Liver (tissue), 9 donors: Measurements from ENCODE around the gene CMIP. TPM values are rescaled to one million over a fixed set of nuclear protein-coding genes. Genes with fewer than 3 reads are reported as not detected.
"Not testable (repeated sequence)": the region's sequence is repeated elsewhere in the genome, so short reads cannot be mapped to it uniquely, and the experiment has no call there.

Experiments
- DNase-seq: peaks from one replicate; pipeline ENCODE4 v3.0.0-alpha.2; 2017; ENCODE audit warnings: low spot score
- H3K27ac ChIP-seq, 2 donors: one replicate each; pipeline ENCODE4 v1.7.0; 2013; ENCODE audit warnings: inconsistent platforms in 2 of 2, low read length in 2 of 2, control low read depth in 1 of 2, low read depth in 1 of 2, mild to moderate bottlenecking in 1 of 2
- H3K27me3 ChIP-seq, 4 donors: one replicate each; pipeline versions ENCODE4 v1.6.1 to v1.7.0; 2013; ENCODE audit warnings: low read length in 3 of 4, inconsistent platforms in 1 of 4, mild to moderate bottlenecking in 1 of 4, moderate library complexity in 1 of 4; ENCODE audit not compliant: control insufficient read depth in 4 of 4, insufficient read depth in 4 of 4
- H3K36me3 ChIP-seq, 4 donors: one replicate each; pipeline versions ENCODE4 v1.6.1 to v1.7.0; 2013; ENCODE audit warnings: low read length in 3 of 4, mild to moderate bottlenecking in 3 of 4, low read depth in 1 of 4, moderate library complexity in 1 of 4; ENCODE audit not compliant: control insufficient read depth in 4 of 4, insufficient read depth in 3 of 4
- H3K4me1 ChIP-seq, 4 donors: one replicate each; pipeline versions ENCODE4 v1.6.1 to v1.7.0; 2013; ENCODE audit warnings: low read length in 3 of 4, mild to moderate bottlenecking in 3 of 4, moderate library complexity in 1 of 4; ENCODE audit not compliant: control insufficient read depth in 4 of 4, insufficient read depth in 4 of 4
- H3K4me3 ChIP-seq, 3 donors: one replicate each; pipeline versions ENCODE4 v1.6.1 to v1.7.0; 2013; ENCODE audit warnings: low read length in 3 of 3, control low read depth in 1 of 3, low read depth in 1 of 3, mild to moderate bottlenecking in 1 of 3
- H3K9ac ChIP-seq, 2 donors: one replicate each; pipeline ENCODE4 v1.7.0; 2013; ENCODE audit warnings: low read length in 2 of 2, mild to moderate bottlenecking in 2 of 2, moderate library complexity in 2 of 2, control low read depth in 1 of 2, low read depth in 1 of 2
- H3K9me3 ChIP-seq, 4 donors: one replicate each; pipeline versions ENCODE4 v1.6.1 to v1.7.0; 2013; ENCODE audit warnings: low read length in 3 of 4; ENCODE audit not compliant: control insufficient read depth in 4 of 4
- EGR1 ChIP-seq, 2 donors: IDR thresholded peaks; 2 replicates each; pipeline ENCODE4 v1.6.1; 2016 to 2018; ENCODE audit warnings: antibody characterized with exemption in 2 of 2, low read depth in 2 of 2
- FOXA1 ChIP-seq: IDR thresholded peaks from 2 replicates; pipeline ENCODE4 v1.6.1; 2016; ENCODE audit warnings: antibody characterized with exemption
- FOXA2 ChIP-seq: IDR thresholded peaks from 2 replicates; pipeline ENCODE4 v1.6.1; 2016; ENCODE audit warnings: antibody characterized with exemption
- GABPA ChIP-seq, 2 donors: IDR thresholded peaks in 1 of 2; conservative IDR thresholded peaks in 1 of 2; 2 replicates each; pipeline ENCODE4 v1.6.1; 2016; ENCODE audit warnings: antibody characterized with exemption in 2 of 2, mild to moderate bottlenecking in 1 of 2, moderate library complexity in 1 of 2
- HNF4G ChIP-seq: IDR thresholded peaks from 2 replicates; pipeline ENCODE4 v1.6.1; 2016; ENCODE audit warnings: antibody characterized with exemption
- JUND ChIP-seq, 2 donors: IDR thresholded peaks; 2 replicates each; pipeline ENCODE4 v1.6.1; 2016; ENCODE audit warnings: antibody characterized with exemption in 2 of 2
- NR2F2 ChIP-seq: IDR thresholded peaks from 2 replicates; pipeline ENCODE4 v1.6.1; 2016; ENCODE audit warnings: antibody characterized with exemption
- RAD21 ChIP-seq, 2 donors: IDR thresholded peaks; 2 replicates each; pipeline ENCODE4 v1.6.1; 2016; ENCODE audit warnings: antibody characterized with exemption in 2 of 2, mild to moderate bottlenecking in 2 of 2
- SP1 ChIP-seq: IDR thresholded peaks from 2 replicates; pipeline ENCODE4 v1.6.1; 2018; ENCODE audit warnings: antibody characterized with exemption, mild to moderate bottlenecking
- TAF1 ChIP-seq: conservative IDR thresholded peaks from 2 replicates; pipeline ENCODE4 v1.6.1; 2016; ENCODE audit warnings: antibody characterized with exemption, mild to moderate bottlenecking
- YY1 ChIP-seq: IDR thresholded peaks from 2 replicates; pipeline ENCODE4 v1.6.1; 2016; ENCODE audit warnings: antibody characterized with exemption, mild to moderate bottlenecking
- WGBS: extraction: QIAGEN DNeasy Blood & Tissue Kit; methylation state at CpG from one replicate; pipeline ENCODE4 v1.1.7; 2013; 5-methylcytosine and 5-hydroxymethylcytosine counted together
- polyA plus RNA-seq, 2 donors: library from polyadenylated mRNA; stranded (reverse) in 1 of 2; unstranded in 1 of 2; fragments of 200-250 nt in 1 of 2; fragments of >200 nt in 1 of 2; fragmentation: Nextera tagmentation in 1 of 2; extraction: Ambion mirVana in 1 of 2; gene quantifications; one replicate each; pipeline versions ENCODE4 v1.2.1 to v1.2.3, GENCODE V29; 2013 to 2015
- total RNA-seq, 2 donors: library from RNA; depleted of rRNA; stranded (reverse); fragments of >200 nt; gene quantifications; one replicate each; pipeline ENCODE4 v1.2.3, GENCODE V29; 2014
- TF ChIP-seq, protein P1 (sequence below): fragments of 150-350 bp; IDR thresholded peaks from 2 replicates; pipeline ENCODE4 v1.5.1; 2017; ENCODE audit warnings: improper control_type of control experiment, low read depth, low read length; ENCODE audit not compliant: missing input control
- TF ChIP-seq, protein P2 (sequence below): IDR thresholded peaks from 2 replicates; pipeline ENCODE4 v1.6.1; 2016; ENCODE audit warnings: antibody characterized with exemption
- TF ChIP-seq, protein P3 (sequence below): IDR thresholded peaks from 2 replicates; pipeline ENCODE4 v1.6.1; 2016; ENCODE audit warnings: antibody characterized with exemption
- TF ChIP-seq, protein P4 (sequence below): IDR thresholded peaks from 2 replicates; pipeline ENCODE4 v1.6.1; 2016; ENCODE audit warnings: antibody characterized with exemption, mild to moderate bottlenecking
- TF ChIP-seq, protein P5 (sequence below): IDR thresholded peaks from 2 replicates; pipeline ENCODE4 v1.6.1; 2016; ENCODE audit warnings: antibody characterized with exemption
- donor health status: healthy.
- donor health status: healthy.
- donor health status: healthy.
- donor health status: healthy.
- donor health status: healthy.

The CMIP gene
- total and polyA plus RNA-seq, 4 donors: 1.7 to 15.6 (median 10.1) TPM

DNA sequence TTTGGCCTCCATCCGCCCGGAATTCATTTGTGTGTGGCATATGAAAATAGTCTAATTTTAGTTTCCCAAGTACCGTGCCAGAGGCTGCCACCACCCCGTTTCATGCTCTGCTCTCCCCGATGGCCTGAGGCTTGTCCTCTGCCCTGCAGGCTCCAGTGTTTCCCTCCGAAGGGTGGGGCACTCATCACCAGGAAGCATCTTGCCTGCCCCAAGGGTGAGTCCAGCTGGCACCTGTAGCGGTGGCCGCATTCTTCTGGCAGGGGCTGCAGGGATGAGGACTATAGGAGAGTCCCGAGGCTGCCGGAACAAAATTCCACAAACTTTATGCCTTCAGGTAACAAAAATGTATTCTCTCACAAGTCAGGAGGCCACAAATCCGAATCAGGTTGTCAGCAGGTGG is 23.1 kb upstream of the CMIP start (continued):
- TF ChIP-seq SP1 (no peak), YY1 (no peak)

DNA sequence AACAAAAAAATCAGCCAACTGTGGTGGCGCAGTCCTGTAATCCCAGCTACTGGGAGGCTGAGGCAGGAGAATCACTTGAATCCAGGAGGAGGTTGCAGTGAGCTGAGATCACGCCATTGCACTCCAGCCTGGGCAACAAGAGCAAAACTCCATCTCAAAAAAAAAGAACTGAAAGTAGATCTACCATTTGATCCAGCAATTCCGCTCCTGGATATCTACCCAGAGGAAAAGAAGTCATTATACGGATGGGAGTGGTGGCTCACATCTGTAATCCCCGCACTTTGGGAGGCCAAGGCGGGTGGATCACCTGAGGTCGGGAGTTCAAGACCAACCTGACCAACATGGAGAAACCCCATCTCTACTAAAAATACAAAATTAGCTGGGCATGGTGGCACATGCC is 22.5 kb upstream of the CMIP start:
- 97% methylated on average over 7 of the region's 7 CpGs for WGBS
- not testable (repeated sequence) for H3K27ac ChIP-seq

DNA sequence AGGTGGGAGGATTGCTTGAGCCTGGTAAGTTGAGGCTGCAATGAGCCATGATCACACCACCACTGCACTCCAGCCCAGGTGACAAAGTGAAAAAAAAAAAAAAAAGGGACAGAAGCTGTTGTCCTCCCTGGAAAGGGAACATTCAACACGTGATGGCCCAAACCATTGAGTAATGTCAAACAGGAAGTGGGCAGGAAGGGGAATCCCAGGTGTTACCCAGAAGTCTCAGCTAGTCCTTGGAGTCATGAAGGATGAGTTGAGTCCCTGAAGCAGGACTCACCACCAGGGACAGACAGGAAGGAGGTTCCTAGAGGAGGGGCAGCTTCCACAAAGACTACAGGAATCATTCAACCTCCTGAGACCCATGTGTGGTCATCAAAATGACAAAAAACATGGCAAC is 19.8 kb upstream of the CMIP start:
- H3K9me3 ChIP-seq: no peaks in the 10 kb centered on the region
- no peak overlapping the region for H3K27ac ChIP-seq
- 5% methylated on average over 1 of the region's 1 CpG for WGBS
- no peak for TF ChIP-seq RAD21 (IDR thresholded peaks at IDR 0.05)
- no peak for DNase-seq
- H3K4me1 ChIP-seq: peaks cover 3 to 5% (median 4%) of the 10 kb centered on the region in 4 donors
- no peaks in the 10 kb centered on the region for H3K27me3 ChIP-seq
- no peaks in the 10 kb centered on the region for H3K36me3 ChIP-seq
- H3K9ac ChIP-seq: no peak overlapping the region
- no peak overlapping the region for H3K4me3 ChIP-seq

More for the DNA sequence above, 22.5 kb upstream of the CMIP start:
- not testable (repeated sequence) for DNase-seq, H3K4me3 ChIP-seq, H3K27me3 ChIP-seq, H3K9me3 ChIP-seq, H3K4me1 ChIP-seq, H3K9ac ChIP-seq, H3K36me3 ChIP-seq

DNA sequence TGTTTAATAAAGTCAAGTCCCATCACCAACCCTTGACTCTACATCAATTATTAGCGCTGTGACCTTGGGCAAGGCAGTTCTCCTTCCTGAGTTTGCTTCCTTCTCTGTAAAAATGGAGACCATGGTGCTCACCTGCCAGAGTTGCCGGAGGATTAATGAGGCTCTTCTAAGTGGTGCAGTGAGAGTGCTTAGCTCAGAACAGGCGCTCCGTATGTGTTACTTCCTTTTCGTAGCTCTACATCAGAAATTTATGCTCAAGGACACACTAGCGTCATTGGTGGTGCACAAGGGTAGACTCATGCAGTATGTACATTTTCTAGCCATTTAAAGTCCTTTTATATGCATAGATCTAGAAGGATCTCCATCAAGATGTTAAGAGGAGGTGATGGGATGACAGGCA is 17.4 kb upstream of the CMIP start:
- no peaks in the 10 kb centered on the region for H3K9me3 ChIP-seq
- TF ChIP-seq, protein P1, sequence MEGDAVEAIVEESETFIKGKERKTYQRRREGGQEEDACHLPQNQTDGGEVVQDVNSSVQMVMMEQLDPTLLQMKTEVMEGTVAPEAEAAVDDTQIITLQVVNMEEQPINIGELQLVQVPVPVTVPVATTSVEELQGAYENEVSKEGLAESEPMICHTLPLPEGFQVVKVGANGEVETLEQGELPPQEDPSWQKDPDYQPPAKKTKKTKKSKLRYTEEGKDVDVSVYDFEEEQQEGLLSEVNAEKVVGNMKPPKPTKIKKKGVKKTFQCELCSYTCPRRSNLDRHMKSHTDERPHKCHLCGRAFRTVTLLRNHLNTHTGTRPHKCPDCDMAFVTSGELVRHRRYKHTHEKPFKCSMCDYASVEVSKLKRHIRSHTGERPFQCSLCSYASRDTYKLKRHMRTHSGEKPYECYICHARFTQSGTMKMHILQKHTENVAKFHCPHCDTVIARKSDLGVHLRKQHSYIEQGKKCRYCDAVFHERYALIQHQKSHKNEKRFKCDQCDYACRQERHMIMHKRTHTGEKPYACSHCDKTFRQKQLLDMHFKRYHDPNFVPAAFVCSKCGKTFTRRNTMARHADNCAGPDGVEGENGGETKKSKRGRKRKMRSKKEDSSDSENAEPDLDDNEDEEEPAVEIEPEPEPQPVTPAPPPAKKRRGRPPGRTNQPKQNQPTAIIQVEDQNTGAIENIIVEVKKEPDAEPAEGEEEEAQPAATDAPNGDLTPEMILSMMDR: no peak
- TF ChIP-seq, protein P2, sequence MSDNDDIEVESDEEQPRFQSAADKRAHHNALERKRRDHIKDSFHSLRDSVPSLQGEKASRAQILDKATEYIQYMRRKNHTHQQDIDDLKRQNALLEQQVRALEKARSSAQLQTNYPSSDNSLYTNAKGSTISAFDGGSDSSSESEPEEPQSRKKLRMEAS: no peak
- TF ChIP-seq YY1 (no peak), RAD21 (IDR thresholded peaks at IDR 0.05) (no peak), TAF1 (no peak), GABPA (IDR thresholded peaks at IDR 0.05 in 1 of 2, conservative IDR thresholded peaks at IDR 0.05 in 1 of 2) (no peak), HNF4G (no peak), JUND (IDR thresholded peaks at IDR 0.05) (no peak), NR2F2 (no peak), FOXA2 (no peak), EGR1 (IDR thresholded peaks at IDR 0.05; ENCODE audit: low read depth in 2 of 2) (no peak), FOXA1 (no peak)
- TF ChIP-seq, protein P3, sequence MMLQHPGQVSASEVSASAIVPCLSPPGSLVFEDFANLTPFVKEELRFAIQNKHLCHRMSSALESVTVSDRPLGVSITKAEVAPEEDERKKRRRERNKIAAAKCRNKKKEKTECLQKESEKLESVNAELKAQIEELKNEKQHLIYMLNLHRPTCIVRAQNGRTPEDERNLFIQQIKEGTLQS: no peak
- TF ChIP-seq, protein P4, sequence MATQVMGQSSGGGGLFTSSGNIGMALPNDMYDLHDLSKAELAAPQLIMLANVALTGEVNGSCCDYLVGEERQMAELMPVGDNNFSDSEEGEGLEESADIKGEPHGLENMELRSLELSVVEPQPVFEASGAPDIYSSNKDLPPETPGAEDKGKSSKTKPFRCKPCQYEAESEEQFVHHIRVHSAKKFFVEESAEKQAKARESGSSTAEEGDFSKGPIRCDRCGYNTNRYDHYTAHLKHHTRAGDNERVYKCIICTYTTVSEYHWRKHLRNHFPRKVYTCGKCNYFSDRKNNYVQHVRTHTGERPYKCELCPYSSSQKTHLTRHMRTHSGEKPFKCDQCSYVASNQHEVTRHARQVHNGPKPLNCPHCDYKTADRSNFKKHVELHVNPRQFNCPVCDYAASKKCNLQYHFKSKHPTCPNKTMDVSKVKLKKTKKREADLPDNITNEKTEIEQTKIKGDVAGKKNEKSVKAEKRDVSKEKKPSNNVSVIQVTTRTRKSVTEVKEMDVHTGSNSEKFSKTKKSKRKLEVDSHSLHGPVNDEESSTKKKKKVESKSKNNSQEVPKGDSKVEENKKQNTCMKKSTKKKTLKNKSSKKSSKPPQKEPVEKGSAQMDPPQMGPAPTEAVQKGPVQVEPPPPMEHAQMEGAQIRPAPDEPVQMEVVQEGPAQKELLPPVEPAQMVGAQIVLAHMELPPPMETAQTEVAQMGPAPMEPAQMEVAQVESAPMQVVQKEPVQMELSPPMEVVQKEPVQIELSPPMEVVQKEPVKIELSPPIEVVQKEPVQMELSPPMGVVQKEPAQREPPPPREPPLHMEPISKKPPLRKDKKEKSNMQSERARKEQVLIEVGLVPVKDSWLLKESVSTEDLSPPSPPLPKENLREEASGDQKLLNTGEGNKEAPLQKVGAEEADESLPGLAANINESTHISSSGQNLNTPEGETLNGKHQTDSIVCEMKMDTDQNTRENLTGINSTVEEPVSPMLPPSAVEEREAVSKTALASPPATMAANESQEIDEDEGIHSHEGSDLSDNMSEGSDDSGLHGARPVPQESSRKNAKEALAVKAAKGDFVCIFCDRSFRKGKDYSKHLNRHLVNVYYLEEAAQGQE: no peak
- TF ChIP-seq, protein P5, sequence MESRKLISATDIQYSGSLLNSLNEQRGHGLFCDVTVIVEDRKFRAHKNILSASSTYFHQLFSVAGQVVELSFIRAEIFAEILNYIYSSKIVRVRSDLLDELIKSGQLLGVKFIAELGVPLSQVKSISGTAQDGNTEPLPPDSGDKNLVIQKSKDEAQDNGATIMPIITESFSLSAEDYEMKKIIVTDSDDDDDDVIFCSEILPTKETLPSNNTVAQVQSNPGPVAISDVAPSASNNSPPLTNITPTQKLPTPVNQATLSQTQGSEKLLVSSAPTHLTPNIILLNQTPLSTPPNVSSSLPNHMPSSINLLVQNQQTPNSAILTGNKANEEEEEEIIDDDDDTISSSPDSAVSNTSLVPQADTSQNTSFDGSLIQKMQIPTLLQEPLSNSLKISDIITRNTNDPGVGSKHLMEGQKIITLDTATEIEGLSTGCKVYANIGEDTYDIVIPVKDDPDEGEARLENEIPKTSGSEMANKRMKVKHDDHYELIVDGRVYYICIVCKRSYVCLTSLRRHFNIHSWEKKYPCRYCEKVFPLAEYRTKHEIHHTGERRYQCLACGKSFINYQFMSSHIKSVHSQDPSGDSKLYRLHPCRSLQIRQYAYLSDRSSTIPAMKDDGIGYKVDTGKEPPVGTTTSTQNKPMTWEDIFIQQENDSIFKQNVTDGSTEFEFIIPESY: no peak
- H3K4me1 ChIP-seq: peaks cover 5 to 15% (median 9%) of the 10 kb centered on the region in 4 donors
- WGBS: 85% methylated on average over 6 of the region's 6 CpGs
- no peaks in the 10 kb centered on the region for H3K36me3 ChIP-seq
- no peaks in the 10 kb centered on the region for H3K27me3 ChIP-seq
- no peak overlapping the region for H3K27ac ChIP-seq
- H3K4me3 ChIP-seq: no peak overlapping the region
- H3K9ac ChIP-seq: no peak overlapping the region
- DNase-seq: no peak
